ENCODE data around the gene MLPH. TPM values are rescaled to one million over a fixed set of nuclear protein-coding genes. Genes with fewer than 3 reads are reported as not detected.
A peak's percentile ranks its signal among the peaks of the same experiment; 100 is the strongest.

MLPH gene
- total RNA-seq, 1 donor from 2014 or later, result 6.5 TPM

- no peak for DNase-seq
Measured at GRCh38 chr2:237500681-237501424, 13.8 kb downstream of the MLPH start.

- no peak for DNase-seq
Measured at GRCh38 chr2:237501892-237502513, 15.0 kb downstream of the MLPH start.

- DNase-seq, result no peak
Measured at GRCh38 chr2:237503201-237503600, 16.1 kb downstream of the MLPH start.

- DNase-seq, result no peak
Measured at GRCh38 chr2:237505188-237505939, 18.3 kb downstream of the MLPH start.

GRCh38 chr2:237507512-237507911, 20.5 kb downstream of the MLPH start:
- DNase-seq, result no peak

GRCh38 chr2:237508361-237508760, 21.3 kb downstream of the MLPH start:
- no peak for DNase-seq

GRCh38 chr2:237509151-237509550, 22.1 kb downstream of the MLPH start:
- DNase-seq, result no peak

- DNase-seq, result no peak
Measured at GRCh38 chr2:237509905-237510304, 22.9 kb downstream of the MLPH start.

GRCh38 chr2:237510502-237511217, 23.6 kb downstream of the MLPH start:
- no peak for DNase-seq

- DNase-seq, result peak; percentile 79
Measured at GRCh38 chr2:237511433-237511832, 24.4 kb downstream of the MLPH start.

GRCh38 chr2:237511885-237512405, 24.9 kb downstream of the MLPH start:
- no peak for DNase-seq

- peak; percentile 78 for DNase-seq
Measured at GRCh38 chr2:237512774-237513466, 25.9 kb downstream of the MLPH start.

GRCh38 chr2:237513693-237514092, 26.6 kb downstream of the MLPH start:
- DNase-seq, result no peak

GRCh38 chr2:237514474-237515130, 27.6 kb downstream of the MLPH start:
- DNase-seq, result no peak

- no peak for DNase-seq
Measured at GRCh38 chr2:237515166-237515565, 28.1 kb downstream of the MLPH start.

GRCh38 chr2:237515621-237516275, 28.7 kb downstream of the MLPH start:
- no peak for DNase-seq

- no peak for DNase-seq
Measured at GRCh38 chr2:237517163-237517562, 30.1 kb downstream of the MLPH start.

- DNase-seq, result no peak
Measured at GRCh38 chr2:237517990-237518389, 30.9 kb downstream of the MLPH start.

GRCh38 chr2:237519506-237520245, 32.6 kb downstream of the MLPH start:
- DNase-seq, result no peak

GRCh38 chr2:237520290-237520689, 33.2 kb downstream of the MLPH start:
- DNase-seq, result no peak

All from skin of body (tissue), 2 donors.